Astrocyte of the cerebellum (primary cell): ENCODE results near the gene KANK4.
"Not testable (repeated sequence)": the region's sequence is repeated elsewhere in the genome, so short reads cannot be mapped to it uniquely, and the experiment has no call there.

Experiments used
- DNase-seq: peaks from one replicate; pipeline ENCODE4 v3.0.0-alpha.2; 2011; ENCODE audit warnings: low read depth
- H3K4me3 ChIP-seq: 2 replicates; pipeline ENCODE4 v1.5.1; 2011; ENCODE audit warnings: mild to moderate bottlenecking, low read depth, low read length, moderate library complexity
- CTCF ChIP-seq: IDR thresholded peaks from 2 replicates; pipeline ENCODE4 v1.5.1; 2012; ENCODE audit warnings: low read length, low read depth, moderate library complexity, mild to moderate bottlenecking; ENCODE audit errors: missing control alignments
- in situ Hi-C: cut with HindIII; loops from 2 replicates; pipeline ENCODE4 v1.10.0; 2017; ENCODE audit warnings: low sequenced_read_pairs

KANK4 gene

GRCh38 chr1:62263006-62263813, 56.0 kb downstream of the KANK4 start:
- no peak for TF ChIP-seq CTCF
- no peak for DNase-seq
- no peak overlapping the region for H3K4me3 ChIP-seq
- in situ Hi-C loops: no loop called here

- DNase-seq: no peak
- H3K4me3 ChIP-seq: no peak overlapping the region
- no peak for TF ChIP-seq CTCF
- in situ Hi-C loops: no loop called here
Measured at GRCh38 chr1:62260688-62261087, 58.5 kb downstream of the KANK4 start.

GRCh38 chr1:62259551-62259950, 59.7 kb downstream of the KANK4 start:
- in situ Hi-C loops: no loop called here

GRCh38 chr1:62250126-62250726, 69.0 kb downstream of the KANK4 start:
- no peak for DNase-seq
- TF ChIP-seq CTCF: no peak
- H3K4me3 ChIP-seq: no peak overlapping the region
- in situ Hi-C loops: no loop called here

More at GRCh38 chr1:62259551-62259950, 59.7 kb downstream of the KANK4 start:
- no peak overlapping the region for H3K4me3 ChIP-seq
- TF ChIP-seq CTCF: no peak
- DNase-seq: no peak

GRCh38 chr1:62247391-62248168, 71.7 kb downstream of the KANK4 start:
- TF ChIP-seq CTCF: no peak
- no peak for DNase-seq
- no peak overlapping the region for H3K4me3 ChIP-seq
- in situ Hi-C loops: no loop called here

- no peak for TF ChIP-seq CTCF
- no peak for DNase-seq
- in situ Hi-C loops: no loop called here
- no peak overlapping the region for H3K4me3 ChIP-seq
Measured at GRCh38 chr1:62245201-62245600, 74.0 kb downstream of the KANK4 start.

GRCh38 chr1:62244380-62244779, 74.9 kb downstream of the KANK4 start:
- in situ Hi-C loops, H3K4me3 ChIP-seq, DNase-seq: not testable (repeated sequence)
